Ovary (tissue), 3 donors: ENCODE measurements around the gene SEC24C.

Experiments used
- EP300 ChIP-seq: sonication (generic); formaldehyde crosslinking; IDR thresholded peaks from one replicate; pipeline ENCODE4 v1.6.1; 2017; ENCODE audit warnings: antibody characterized with exemption
- POLR2A ChIP-seq: fragments of 450-650 bp; IDR thresholded peaks from one replicate; pipeline ENCODE4 v1.6.1; 2017; ENCODE audit warnings: antibody characterized with exemption, mild to moderate bottlenecking, moderate library complexity
- TF ChIP-seq, protein P1 (sequence below), 3 donors: fragments of 450-650 bp in 2 of 3; fragments of 200-600 bp in 1 of 3; IDR thresholded peaks; one replicate each; pipeline versions ENCODE4 v1.5.1 to v1.8.0; 2016 to 2022; ENCODE audit warnings: antibody characterized with exemption in 3 of 3, mild to moderate bottlenecking in 1 of 3
- donor health status: DM: no; HTN: no; CAD: no.

DNA sequence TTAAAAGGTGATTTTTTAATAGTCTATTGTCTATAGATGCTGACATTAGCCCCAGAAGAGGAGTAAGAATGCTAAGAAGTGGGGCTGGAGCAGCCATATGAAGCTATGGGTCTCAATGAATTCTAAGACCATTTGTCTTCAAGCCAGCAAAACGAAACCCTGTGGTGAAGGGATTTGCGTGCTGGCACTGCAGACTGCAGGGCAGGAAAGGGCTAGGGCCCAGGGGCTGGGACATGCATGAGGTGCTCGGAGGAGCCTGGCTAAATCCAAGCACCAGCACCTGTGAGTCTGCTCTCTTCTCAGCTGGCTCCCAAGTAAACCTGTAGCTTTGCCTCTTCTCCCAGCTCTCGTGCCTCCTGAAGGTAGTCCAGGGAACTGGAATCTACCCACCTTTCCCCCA, 68.5 kb downstream of the SEC24C start:
- TF ChIP-seq, protein P1, sequence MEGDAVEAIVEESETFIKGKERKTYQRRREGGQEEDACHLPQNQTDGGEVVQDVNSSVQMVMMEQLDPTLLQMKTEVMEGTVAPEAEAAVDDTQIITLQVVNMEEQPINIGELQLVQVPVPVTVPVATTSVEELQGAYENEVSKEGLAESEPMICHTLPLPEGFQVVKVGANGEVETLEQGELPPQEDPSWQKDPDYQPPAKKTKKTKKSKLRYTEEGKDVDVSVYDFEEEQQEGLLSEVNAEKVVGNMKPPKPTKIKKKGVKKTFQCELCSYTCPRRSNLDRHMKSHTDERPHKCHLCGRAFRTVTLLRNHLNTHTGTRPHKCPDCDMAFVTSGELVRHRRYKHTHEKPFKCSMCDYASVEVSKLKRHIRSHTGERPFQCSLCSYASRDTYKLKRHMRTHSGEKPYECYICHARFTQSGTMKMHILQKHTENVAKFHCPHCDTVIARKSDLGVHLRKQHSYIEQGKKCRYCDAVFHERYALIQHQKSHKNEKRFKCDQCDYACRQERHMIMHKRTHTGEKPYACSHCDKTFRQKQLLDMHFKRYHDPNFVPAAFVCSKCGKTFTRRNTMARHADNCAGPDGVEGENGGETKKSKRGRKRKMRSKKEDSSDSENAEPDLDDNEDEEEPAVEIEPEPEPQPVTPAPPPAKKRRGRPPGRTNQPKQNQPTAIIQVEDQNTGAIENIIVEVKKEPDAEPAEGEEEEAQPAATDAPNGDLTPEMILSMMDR (IDR thresholded peaks at IDR 0.05) = no peak
- TF ChIP-seq POLR2A (no peak), EP300 (no peak)
